NCI-H146 treated with DMSO at 0.1 percent for 48 hours (cell line): Measurements from ENCODE around the gene STARD5.
"Not testable (repeated sequence)": the region's sequence is repeated elsewhere in the genome, so short reads cannot be mapped to it uniquely, and the experiment has no call there.

ENCODE experiments used
- DNase-seq: peaks from one replicate; lab custom pipeline; 2025; ENCODE audit not compliant: unreplicated experiment; lab: John Stamatoyannopoulos, UW

Gene STARD5

DNA sequence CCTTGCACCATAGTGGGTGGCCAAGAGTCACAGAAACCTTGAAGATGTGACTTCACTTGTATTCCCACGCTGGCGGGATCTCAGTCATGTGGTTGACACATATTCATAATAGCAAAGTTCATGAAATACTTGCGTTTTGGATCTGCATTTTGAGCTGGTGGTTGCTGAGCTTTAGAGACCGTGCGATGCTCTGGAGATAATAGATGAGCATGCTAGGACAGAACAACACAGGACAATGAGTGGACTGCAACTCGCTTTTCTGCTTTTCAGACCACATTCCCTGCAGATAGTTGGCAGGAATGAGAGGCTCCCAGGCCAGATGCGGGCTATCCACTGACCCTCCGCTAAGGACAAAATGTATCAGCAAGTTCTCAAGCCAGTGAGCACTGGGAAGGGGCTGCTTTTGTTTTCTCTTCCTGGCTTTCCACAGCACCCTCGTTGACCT lies 13.8 kb upstream of the STARD5 start:
- DNase-seq, result no peak

DNA sequence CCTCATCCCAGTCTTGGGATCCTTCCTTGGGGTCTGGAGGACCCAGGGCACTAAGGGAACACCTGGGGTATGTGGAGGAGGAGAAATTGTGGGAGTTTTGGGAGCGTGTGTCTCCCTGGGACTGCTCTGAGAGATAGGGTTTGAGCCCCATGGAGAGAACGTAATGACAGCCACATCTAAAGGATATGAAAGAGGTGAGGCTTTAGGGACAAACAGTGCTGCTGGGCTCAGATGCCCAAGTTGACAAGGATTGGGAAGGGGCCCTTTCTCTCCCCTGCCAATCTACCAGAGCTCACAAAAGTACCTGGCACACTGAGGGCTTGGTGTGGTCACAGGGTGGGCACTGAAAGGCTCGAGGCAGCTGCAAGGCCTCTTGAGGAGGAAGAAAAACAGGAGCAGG lies 13.3 kb upstream of the STARD5 start:
- DNase-seq, result no peak

- no peak for DNase-seq
These were observed 12.6 kb upstream of the STARD5 start for GRCh38 chr15:81336568-81336967.

DNA sequence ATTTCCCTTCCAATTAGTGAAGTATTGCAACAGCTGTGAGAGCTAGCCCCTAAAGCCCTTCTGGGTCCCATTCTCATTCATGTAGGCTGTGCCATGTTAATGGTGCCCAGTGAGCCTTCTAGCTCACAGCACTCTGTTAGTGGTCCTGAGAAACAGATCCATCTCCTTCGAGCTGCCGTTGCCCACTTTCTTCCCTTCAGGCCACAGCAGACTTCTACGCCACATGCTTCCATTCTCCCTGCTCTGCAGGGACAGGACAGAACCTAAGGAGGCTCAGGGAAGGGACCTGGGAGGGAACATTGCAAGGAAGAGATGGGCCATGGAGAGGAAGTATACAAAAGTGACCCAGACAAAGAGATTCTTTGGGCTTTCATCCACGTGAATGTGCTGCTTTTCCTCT lies 11.7 kb upstream of the STARD5 start:
- DNase-seq, result no peak

DNA sequence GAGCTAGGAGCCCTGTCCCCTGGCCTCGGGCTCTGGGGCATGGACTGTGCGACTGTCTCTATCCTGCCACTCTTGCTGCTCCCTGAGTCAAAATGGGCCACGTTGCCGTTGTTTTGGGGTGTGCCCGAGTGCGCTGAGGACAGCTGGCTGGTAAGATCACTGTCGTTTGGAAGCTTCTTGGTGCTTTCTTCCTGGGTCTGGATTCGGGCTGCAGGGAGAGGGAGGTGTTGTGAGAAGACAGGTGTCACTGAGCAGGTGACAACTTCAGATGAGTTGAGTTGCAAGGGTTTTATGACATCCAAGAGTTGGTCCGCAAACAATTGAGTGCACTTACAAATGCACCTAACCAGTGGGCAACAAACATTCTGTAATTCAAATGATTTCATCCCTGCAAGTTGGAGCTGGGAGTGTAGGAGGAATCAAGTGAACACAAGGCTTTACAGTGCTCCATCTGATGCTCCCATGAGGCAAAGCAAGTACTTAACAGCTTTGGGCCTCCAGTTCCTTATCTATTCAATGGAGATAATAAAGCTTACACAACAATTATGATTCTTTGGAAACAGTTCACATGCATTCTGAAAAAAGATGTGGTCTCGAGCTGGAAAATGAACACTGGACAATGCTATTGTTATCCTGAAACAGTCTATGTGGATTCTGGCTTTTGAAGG lies 11.0 kb upstream of the STARD5 start:
- peak; percentile 61 for DNase-seq

DNA sequence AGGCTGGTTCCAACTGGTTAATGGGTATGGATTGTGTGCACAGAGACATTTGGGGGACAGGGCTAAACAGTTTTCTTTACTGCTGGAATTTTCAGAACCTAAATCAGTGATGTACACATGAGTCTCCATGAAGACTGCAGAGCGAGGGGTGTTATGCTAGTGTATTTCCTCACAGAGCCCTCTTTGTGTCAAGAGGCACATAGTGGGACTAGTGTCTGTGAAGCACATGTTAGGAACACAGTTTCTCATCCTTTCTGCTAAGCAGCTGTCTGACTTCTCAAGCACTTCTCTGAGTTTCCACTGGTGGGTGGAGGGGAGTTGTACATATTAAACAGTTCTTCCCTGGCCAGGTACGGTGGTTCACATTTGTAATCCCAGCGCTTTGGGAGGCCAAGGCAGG lies 9.4 kb upstream of the STARD5 start:
- DNase-seq, result no peak

DNA sequence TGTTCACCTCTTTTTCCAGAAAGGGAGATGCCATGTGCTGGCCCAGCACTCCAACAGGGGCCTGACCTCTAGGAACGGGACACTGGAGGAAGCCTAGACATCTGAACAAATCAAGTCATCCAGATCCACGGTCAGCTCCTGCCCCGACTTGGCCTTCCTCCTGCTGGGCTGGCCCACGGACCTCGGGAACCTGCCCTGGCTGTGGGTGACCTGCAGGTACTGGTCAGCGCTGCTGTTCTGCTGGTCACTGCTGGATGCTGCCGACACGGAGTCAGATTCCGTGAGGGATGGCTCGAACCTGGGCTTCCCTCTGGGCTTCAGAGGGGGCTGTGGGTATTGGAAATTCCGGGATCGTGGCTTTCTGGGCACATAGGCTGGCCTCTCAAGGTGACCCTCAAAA lies 8.4 kb upstream of the STARD5 start:
- no peak for DNase-seq

- DNase-seq, result no peak
These were observed 7.7 kb upstream of the STARD5 start for GRCh38 chr15:81331600-81331999.

- not testable (repeated sequence) for DNase-seq
These were observed 7.2 kb upstream of the STARD5 start for GRCh38 chr15:81331141-81331540.

DNA sequence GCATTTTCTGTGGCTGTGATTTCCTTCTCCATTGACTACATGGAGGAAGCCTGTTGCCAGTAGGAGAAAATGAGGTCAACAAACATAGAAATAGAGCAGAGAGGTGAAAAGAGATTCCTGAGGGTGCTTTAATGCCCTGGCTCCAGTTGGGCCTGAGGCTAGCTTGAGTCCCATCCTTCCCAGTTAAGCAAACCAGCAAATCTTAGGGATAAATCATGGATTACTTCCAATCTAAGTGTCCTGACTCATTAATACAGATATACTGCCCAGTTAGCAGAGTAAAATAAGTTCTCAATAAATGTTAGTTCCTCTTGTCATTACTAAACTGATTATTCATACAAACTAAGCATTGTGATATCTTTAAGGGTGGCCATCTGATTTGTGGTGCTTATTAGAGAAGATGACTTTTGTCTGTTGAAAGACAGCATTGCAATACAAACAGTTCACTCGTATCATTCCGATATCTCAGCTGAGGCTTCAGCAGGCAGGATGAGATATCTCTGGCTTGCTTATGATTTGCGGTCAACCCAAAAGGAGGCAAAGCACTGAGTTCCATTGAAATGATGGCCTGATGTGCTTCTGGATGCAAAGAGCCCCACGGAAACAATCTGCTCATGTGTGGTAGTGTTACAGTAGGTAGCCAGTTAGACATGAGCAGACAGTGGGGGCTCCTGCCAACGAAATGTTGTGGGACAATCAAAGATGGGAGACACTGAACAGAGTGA lies 6.6 kb upstream of the STARD5 start:
- DNase-seq, result no peak

- no peak for DNase-seq
These were observed 5.5 kb upstream of the STARD5 start for GRCh38 chr15:81329446-81329845.

DNA sequence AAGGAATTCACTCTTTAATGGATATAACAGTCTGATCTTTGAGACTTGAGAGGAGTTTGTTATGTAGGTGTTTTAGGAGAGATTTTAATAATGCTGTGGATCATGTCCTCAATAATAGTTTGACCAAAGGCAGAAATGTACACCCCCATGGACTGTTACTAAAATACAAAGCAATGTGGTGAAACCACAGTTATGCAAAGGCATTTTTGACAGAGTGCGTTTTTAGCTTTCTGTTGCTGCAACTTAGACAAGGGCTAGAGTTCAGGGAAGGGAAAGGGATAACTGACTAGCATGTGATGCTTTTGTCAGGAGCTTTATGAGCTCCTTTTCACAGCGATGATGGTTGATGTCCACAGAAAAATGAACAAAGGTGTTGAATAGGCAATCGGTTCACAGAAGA lies 3.6 kb upstream of the STARD5 start:
- DNase-seq, result no peak

DNA sequence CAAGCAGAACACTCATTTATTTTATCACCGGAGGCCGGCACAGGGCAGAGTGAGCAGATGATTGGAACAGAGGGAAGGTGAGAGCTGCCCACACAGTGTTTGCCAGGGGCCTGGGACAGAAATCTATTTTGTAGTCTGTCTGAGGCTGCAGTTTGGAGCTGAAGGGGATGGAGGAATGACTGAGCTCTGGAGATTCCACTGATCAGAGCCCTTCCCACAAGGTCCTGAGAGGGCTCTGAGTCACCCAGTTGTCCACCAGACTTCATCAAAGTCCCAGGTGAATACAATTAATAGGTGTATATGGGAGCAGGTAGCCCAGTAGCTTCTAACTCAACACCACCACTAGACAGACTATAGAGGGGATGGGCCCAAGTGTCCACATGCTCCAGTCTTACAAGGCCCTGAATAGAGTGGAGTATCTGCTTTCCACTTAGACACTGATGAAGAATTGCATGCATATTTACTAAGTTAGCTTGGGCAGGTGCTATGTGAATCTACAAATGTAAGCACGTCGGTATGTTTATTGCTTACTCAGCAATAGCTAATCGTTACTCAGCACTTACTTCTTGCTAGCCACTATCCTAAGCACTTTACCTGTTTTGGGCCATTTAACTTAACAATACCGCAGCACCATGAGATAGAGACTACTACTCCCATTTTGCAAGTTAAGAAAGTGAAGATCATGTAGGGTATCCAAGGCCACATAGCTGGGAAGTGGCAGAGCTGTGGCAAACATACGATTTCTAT lies 2.7 kb upstream of the STARD5 start:
- no peak for DNase-seq

DNA sequence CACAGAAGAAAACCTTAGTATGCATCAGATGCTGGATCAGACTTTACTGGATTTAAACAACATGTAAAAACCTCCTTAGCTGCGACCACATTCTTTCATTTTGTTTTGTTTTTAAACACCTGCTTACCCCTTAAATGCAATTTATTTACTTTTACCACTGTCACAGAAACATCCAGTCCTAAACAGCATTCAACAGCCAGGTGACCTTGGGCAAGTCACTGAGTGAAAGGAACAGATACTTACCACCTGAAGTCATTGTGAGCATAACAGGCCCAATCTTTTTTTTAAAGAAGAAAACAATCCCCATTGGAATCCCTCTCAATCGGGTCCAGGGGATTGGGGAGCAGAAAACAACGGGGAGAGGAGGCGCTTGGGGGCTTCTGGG lies 390 bp downstream of the STARD5 start:
- DNase-seq, result no peak

DNA sequence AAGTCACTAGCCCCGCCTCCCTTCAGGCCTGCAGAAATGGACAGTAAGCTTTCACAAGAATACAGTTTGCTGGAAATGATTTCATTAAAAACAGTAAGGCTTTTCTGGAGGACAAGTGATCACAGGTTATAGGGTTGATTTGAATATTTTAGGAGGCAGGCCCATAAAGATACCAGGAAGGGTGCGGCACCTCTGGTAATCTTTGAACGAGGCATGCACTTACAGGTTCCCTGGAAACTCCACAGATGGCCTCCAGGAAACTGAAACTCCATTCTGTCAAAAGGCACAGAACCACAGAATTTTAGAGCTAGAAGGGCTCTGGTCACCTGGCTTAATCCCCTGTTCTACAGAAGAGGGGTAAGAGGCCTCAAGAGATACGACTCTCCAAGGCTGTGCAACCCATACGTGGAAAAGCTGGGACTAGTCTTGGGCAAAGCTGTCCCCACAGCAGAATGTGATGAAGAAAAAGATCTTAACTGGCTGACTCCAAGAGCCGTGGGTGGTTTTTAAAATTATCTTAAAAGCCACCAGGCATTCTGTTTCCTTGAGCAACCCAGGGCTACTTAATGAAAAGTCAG lies 1.2 kb downstream of the STARD5 start:
- no peak for DNase-seq

GRCh38 chr15:81321667-81322066 lies 2.3 kb downstream of the STARD5 start:
- DNase-seq, result no peak

DNA sequence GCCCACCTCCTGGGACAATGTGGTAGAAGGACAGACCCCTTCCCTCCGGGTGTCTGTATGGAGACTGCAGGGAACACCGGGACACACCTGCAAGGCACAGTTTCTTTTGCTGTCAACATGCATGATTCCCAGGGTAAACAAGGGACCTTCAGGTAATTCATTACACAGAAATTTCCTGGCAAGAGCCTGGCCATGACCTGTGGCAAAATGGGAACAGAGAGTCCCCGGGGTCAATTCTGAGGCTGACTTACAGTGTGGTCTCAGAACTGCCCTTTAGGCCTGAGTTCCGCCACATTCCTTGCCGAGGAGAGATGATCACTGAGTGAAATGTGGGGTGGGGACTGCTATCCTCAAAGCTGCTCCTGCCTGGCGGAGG lies 6.3 kb downstream of the STARD5 start:
- DNase-seq, result no peak

GRCh38 chr15:81316267-81316666 lies 7.7 kb downstream of the STARD5 start:
- DNase-seq, result no peak

- DNase-seq, result no peak
These were observed 8.3 kb downstream of the STARD5 start for GRCh38 chr15:81315452-81316175.

DNA sequence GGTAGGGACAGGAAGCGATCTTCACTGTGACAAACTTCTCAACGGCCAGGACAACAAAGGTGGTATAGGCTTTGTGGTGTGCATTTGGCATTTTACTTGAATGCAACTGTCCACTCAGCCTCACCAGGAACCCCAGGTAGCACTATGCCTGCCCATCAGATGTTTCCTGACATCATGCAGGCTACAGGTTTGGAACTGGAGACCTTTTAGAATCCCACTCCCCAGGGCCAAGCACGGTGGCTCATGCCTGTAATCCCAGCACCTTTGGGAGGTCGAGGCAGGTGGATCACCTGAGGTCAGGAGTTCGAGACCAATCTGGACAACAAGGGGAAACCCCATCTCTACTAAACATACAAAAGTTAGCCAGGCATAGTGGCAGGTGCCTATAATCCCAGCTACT lies 9.6 kb downstream of the STARD5 start:
- DNase-seq, result no peak

DNA sequence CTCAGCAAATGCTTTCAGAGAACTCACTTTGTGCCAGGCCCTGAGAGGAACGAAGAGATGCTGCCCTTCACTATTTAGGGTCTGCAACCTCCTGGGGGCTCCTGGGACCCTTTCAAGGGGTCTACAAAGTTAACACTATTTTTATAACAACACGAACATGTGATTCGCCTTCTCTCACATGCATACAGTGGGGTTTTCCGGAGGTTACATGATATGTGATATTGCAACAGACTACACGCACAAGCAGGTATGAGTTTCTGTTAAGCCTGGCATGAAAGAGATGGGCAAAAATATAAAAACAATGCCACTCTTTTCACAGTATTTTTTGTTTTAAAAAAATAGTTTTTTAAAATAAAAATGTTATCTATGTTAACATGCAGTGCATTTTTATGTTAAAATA lies 10.3 kb downstream of the STARD5 start:
- no peak for DNase-seq
